ENCODE measurements around the gene ZNF668.
"Not testable (repeated sequence)": the region's sequence is repeated elsewhere in the genome, so short reads cannot be mapped to it uniquely, and the experiment has no call there.

The ZNF668 gene

DNA sequence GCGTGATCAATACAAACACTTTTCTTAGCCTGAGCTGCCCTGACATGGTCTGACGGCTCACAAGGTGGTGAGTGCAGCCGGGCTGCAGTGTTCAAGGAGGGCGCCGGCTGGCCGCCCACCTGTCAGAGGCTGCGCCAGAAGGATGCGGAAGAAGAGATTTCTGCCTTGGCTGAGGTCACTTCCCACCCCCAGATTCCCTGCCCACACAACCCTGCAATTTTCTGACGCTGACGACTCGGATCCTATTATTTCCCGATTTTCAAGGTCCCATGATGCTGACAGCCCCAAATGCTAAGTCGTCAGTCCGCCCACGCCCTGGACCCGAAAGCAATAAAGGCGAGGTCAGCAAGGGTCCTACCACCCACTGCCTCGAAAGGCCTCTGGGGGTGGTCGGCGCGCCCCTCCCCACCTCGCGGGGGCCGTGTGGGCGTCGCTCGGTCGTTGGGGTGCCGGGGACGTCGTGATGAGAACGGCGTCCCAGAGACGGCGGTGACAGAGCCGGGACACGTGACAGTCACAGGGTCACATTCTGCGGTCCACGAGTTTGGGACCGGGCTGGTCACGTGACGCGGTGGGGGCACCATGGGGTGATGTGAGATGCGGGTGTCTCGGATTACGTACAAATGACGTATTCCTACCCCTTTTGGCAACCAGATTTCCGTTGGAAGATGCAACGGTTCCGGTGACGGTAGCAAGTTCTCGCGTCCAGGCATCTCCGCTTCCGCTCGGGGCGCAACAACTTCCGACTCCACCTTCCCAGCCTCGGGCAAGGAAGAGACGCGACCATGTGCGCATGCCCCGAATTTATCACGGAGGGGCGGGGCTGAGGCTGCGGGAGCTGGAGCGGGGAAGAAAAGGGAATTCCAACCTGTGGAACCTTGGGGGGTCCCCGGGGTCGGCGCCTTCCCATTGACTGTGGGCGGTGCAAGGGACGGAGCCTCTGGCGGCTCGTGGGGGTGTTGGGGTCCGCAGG, 41.0 kb downstream of the ZNF668 start, which contains the start of gene STX4:
Gene STX4, plus strand, starts transcription at position 823 of the 973 bp plus-strand sequence. CDS start 248 bp downstream, outside the sequence.
- peak; percentile 95 to 100 (median 98) for DNase-seq
- intact Hi-C loops (cut with DNase I), result loop anchor here (5.0 to 10.0 kb wide), 2 partner anchors 39 to 48 kb away; partner anchors contain the start of genes HSD3B7, ZNF646 and ZNF668

DNA sequence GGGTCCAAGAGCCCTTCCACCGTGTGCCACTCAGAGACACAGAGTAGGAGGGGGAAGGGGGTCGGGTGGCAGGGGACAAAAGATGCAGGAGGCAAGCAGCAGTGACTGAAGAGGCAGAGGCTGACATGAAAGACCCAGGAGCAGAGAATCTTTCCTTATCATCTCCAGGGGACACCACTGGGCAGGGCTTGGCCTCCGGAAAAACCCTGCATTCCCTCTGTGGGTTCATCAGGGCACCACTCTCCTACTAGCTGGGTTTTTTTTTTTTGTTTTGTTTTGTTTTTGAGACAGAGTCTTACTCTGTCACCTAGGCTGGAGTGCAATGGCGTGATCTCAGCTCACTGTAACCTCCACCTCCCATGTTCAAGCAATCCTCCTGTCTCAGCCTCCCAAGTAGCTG, 42.8 kb downstream of the ZNF668 start:
- intact Hi-C loops (cut with DNase I), result loop anchor here (5.0 to 10.0 kb wide), 2 partner anchors 41 to 46 kb away; partner anchors contain the start of genes HSD3B7, ZNF646 and ZNF668
- DNase-seq, result no peak

DNA sequence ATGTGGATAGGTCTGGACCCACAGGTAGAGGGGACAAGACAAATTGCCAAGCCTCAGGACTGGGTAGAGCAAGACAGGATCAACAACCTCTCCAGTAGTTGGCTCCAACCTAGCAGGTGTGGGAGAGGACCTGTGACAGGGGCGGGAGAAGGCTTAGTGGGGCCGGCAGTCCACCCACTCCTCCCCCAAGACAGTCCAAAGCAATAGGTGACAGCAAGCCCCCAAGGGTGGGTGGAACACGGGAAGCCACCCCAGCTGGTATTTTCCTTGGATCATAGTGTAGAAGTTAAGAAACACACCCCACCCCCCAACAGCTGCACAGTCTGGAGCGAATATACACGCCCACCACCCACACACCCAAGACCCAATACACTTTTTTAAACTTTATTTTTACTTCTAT, 44.8 kb downstream of the ZNF668 start:
- no peak for DNase-seq
- intact Hi-C loops (cut with DNase I), result no loop called here

DNA sequence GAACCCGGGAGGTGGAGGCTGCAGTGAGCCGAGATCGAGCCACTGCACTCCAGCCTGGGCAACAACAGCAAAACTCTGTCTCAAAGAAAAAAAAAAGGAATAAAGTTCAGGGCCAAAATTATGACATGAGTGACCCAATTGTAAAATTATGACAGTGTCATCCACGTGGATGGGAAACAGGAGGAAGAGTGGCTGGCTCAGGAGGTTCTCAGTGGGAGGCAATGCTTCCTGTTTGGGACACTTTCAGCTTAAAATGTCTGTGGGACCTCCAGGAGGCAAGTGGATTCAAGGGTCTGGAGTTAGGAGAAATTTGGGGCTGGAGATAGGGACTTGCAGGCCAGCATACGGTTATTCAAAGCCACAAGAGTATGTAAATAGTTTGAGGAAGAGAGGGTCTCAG, 48.7 kb downstream of the ZNF668 start:
- intact Hi-C loops (cut with DNase I), result no loop called here
- DNase-seq, result no peak

DNA sequence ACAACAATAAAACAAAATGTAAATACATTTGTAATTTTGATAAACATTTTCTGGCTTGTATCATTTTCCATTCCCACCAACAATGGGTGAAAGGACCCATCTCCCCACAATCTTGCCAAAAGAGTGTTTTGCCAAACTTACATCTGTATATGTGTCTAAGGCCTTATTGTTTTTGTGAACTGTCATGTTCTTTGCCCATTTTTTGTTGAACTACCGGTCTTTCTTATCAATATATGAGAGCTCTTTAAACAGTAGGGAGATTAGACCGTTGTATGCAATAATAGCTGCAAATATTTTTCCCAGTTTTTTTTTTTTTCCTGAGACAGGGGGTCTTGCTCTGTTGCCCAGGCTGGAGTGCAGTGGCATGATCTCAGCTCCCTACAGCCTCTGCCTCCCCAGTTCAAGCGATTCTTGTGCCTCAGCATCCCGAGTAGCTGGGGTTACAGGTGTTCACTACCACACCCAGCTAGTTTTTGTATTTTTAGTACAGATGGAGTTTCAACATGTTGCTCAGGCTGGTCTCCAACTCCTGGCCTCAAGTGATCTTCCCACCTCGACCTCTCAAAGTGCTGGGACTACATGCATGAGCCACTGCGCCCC, 50.3 kb downstream of the ZNF668 start:
- intact Hi-C loops (cut with DNase I), result no loop called here
- no peak for DNase-seq

DNA sequence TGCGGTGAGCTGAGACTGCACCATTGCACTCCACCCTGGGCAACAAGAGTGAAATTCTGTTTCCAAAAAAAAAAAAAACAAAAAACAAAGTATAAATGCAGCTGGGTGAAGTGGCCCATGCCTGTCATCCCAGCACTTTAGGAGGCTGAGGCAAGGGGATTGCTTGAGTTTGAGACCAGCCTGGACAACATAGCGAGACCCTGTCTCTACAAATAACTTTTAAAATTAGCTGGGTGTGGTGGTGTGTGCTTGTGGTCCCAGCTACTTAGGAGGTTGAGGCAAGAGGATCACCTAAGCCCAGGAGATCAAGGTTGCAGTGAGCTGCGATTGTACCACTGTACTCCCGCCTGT, 50.8 kb downstream of the ZNF668 start:
- intact Hi-C loops (cut with DNase I), result no loop called here
- no peak for DNase-seq

DNA sequence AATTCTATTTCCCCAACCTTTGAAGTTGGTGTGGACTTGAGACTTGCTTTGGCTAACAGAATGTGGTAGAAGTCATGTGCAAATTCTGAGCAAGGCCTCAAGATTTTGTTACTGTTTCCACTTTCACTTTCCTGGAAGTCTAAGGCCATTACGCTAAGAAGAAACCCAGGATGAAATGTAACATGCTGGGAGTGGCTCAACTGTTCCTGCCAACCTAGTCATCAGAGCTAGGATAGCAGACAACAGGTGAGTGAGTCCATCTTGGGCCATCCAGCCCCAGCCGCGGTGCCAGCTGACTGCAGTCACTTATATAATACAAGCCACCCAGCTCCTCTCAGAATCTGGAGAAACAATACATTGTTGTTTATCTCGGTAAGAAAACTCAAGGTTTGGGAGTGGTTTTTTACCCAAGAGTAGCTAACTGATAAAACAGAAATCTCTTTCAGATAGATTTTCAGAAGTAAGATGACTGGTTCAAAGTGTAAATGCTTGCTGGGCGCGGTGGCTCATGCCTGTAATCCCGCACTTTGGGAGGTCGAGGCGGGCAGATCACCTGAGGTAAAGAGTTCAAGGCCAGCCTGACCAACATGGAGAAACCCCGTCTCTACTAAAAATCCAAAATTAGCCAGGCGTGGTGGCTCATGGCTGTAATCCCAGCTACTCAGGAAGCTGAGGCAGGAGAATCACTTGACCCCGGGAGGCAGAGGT, 51.3 kb downstream of the ZNF668 start:
- no peak for DNase-seq
- intact Hi-C loops (cut with DNase I), result no loop called here

DNA sequence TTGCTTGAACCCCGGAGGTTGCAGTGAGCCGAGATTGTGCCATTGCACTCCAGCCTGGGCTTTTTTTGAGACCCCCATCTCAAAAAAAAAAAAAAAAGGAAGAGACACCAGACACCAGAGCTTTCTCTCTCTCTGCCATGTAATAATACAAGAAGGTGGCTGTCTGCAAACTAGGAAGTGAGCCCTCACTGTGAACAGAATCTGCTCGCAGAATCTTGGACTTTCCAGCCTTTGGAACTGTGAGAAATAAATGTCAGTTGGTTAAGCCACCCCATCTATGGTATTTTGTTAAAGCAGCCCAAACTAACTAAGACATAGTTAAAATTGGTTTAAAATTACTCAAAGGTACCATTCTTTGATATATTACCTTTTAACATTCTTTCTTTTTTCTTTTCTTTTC, 53.5 kb downstream of the ZNF668 start:
- intact Hi-C loops (cut with DNase I), result no loop called here
- no peak for DNase-seq

DNA sequence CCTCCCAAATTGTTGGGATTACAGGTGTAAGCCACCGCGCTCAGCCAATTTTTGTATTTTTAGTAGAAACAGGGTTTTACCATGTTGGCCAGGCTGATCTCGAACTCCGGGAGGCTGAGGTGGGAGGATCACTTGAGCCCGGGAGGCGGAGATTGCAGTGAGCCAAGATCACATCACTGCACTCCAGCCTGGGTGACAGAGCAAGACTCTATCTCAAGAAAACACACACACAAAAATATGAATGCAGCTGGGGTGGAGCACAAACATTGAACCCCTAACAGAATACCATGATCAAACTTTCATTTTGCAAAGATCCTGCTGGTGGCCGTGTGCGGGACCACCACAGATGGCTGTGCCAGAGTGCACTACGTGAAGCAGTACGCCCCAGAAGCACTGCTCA, 56.3 kb downstream of the ZNF668 start:
- intact Hi-C loops (cut with DNase I); DNase-seq: not testable (repeated sequence)

DNA sequence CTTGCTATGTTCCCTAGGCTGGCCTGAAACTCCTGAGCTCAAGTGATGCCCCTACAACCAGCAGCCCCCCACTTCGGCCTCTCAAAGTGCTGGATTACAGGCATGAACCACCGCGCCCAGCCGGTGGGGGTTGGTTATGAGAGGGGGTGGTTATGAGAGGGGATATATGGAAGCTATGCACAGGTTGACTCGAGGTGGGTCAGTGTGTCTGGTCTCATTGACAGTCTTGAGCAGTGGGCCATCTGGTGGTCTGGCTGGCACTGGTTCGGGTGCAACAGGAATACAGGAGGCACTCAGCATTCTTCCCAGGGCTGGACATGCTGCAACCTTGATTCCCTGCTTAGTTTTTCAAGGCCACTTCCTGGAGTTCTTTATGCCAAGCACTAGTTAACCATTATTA, 58.0 kb downstream of the ZNF668 start:
- intact Hi-C loops (cut with DNase I), result no loop called here
- no peak for DNase-seq

DNA sequence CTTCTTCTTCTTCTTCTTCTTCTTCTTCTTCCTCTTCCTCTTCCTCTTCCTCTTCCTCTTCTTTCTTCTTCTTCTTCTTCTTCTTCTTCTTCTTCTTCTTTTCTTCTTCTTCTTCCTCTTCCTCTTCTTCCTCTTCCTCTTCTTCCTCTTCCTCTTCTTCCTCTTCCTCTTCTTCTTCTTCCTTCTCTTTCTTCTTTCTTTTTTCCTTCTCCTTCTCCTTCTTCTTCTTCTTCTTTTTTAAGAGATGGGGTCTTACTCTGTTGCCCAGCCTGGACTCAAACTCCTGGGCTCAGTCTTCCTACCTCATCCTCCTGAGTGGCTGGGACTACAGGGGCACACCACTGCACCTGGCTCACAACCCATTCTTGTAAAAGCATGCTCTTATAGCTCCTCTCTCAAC, 60.7 kb downstream of the ZNF668 start:
- intact Hi-C loops (cut with DNase I), result not testable (repeated sequence)

DNA sequence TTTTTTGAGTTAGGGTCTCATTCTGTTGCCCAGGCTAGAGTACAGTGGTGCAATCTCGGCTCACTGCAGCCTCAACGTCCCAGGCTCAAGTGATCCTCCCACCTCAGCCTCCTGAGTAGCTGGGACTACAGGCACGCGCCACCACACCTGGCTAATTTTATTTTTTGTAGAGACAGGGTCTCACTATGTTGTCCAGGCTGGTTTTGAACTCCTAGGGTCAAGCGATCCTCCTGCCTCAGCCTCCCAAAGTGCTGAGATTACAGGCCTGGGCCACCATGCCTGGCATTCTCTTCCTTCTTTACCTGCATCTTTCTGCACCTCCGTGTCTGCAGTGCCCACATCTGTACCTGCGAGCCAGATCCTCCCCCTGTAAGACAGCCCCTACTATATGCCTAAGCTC, 62.2 kb downstream of the ZNF668 start:
- DNase-seq; intact Hi-C loops (cut with DNase I): not testable (repeated sequence)

More for the DNA sequence above, 60.7 kb downstream of the ZNF668 start:
- DNase-seq, result not testable (repeated sequence)

Data from head of caudate nucleus (tissue), 42 donors.